HG03095 (cell line): ENCODE data around the gene SBSN.

Source experiments
- ATAC-seq: cut with Tn5 transposase; IDR thresholded peaks from one replicate; pipeline ENCODE4 v1.9.1; 2021; ENCODE audit warnings: moderate library complexity; ENCODE audit not compliant: unreplicated experiment

Gene SBSN

GRCh38 chr19:35555301-35556005 lies 27.3 kb upstream of the SBSN start:
- no peak for ATAC-seq

GRCh38 chr19:35554076-35554475 lies 26.0 kb upstream of the SBSN start:
- no peak for ATAC-seq

GRCh38 chr19:35553385-35554000 lies 25.4 kb upstream of the SBSN start:
- ATAC-seq = no peak

GRCh38 chr19:35552534-35553384 lies 24.6 kb upstream of the SBSN start:
- ATAC-seq = no peak

- no peak for ATAC-seq
Observed at GRCh38 chr19:35551091-35551810, 23.1 kb upstream of the SBSN start.

GRCh38 chr19:35549879-35550523 lies 21.9 kb upstream of the SBSN start:
- ATAC-seq = no peak

GRCh38 chr19:35549174-35549788 lies 21.2 kb upstream of the SBSN start:
- ATAC-seq = no peak

- ATAC-seq = no peak
Observed at GRCh38 chr19:35546532-35546931, 18.4 kb upstream of the SBSN start.

- peak; percentile 29 for ATAC-seq
Observed at GRCh38 chr19:35545855-35546381, 17.8 kb upstream of the SBSN start.

- ATAC-seq = peak; percentile 62
Observed at GRCh38 chr19:35545001-35545854, 17.1 kb upstream of the SBSN start, which contains the start of gene TMEM147. TSS of gene TMEM147 (plus strand) at chr19:35545626. CDS start at chr19:35545740, 114 bp downstream.

GRCh38 chr19:35544110-35544802 lies 16.1 kb upstream of the SBSN start:
- no peak for ATAC-seq

- no peak for ATAC-seq
Observed at GRCh38 chr19:35543280-35544109, 15.4 kb upstream of the SBSN start.

GRCh38 chr19:35542209-35542608 lies 14.1 kb upstream of the SBSN start:
- no peak for ATAC-seq

GRCh38 chr19:35540356-35540927 lies 12.3 kb upstream of the SBSN start:
- ATAC-seq = no peak

GRCh38 chr19:35539850-35540249 lies 11.7 kb upstream of the SBSN start:
- no peak for ATAC-seq

- ATAC-seq = no peak
Observed at GRCh38 chr19:35539314-35539713, 11.2 kb upstream of the SBSN start.

GRCh38 chr19:35534803-35535480 lies 6.8 kb upstream of the SBSN start:
- ATAC-seq = no peak
